ENCODE measurements around the gene SPEG.

DNA sequence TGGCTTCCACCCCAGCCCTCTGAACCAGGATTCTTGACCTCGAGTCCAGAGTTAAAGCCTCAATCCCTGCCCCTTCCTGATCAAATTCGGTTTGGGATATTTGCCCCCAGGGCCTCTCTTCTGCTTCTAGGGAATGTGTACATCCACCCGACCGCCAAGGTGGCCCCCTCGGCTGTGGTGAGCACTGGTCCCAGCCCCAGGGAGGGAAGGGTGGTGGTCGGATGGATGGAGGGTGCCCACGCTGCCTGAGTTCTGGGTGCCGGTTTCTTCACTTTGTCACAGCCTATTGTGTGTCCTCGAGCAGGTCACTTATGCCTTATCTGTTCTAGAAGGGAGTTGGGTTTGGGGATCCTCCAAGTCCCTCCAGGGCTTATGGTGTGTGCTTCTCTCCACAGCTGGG lies 70.9 kb downstream of the SPEG start:
- TF ChIP-seq, protein P1, sequence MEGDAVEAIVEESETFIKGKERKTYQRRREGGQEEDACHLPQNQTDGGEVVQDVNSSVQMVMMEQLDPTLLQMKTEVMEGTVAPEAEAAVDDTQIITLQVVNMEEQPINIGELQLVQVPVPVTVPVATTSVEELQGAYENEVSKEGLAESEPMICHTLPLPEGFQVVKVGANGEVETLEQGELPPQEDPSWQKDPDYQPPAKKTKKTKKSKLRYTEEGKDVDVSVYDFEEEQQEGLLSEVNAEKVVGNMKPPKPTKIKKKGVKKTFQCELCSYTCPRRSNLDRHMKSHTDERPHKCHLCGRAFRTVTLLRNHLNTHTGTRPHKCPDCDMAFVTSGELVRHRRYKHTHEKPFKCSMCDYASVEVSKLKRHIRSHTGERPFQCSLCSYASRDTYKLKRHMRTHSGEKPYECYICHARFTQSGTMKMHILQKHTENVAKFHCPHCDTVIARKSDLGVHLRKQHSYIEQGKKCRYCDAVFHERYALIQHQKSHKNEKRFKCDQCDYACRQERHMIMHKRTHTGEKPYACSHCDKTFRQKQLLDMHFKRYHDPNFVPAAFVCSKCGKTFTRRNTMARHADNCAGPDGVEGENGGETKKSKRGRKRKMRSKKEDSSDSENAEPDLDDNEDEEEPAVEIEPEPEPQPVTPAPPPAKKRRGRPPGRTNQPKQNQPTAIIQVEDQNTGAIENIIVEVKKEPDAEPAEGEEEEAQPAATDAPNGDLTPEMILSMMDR (IDR thresholded peaks at IDR 0.05): no peak
- TF ChIP-seq POLR2AphosphoS5 (IDR thresholded peaks at IDR 0.05) (no peak), POLR2A (IDR thresholded peaks at IDR 0.05) (no peak)

Data from prostate gland (tissue), 2 donors.